Measurements from ENCODE around the gene ATR. TPM values are rescaled to one million over a fixed set of nuclear protein-coding genes. Genes with fewer than 3 reads are reported as not detected.
"Not testable (repeated sequence)": the region's sequence is repeated elsewhere in the genome, so short reads cannot be mapped to it uniquely, and the experiment has no call there.

Gene ATR
- total RNA-seq, 1 donor = 37.6 TPM

- DNase-seq (ENCODE audit: low read depth) = no peak
- H3K4me3 ChIP-seq (ENCODE audit: low read depth, low read length) = no peak overlapping the region
These were observed 134.2 kb downstream of the ATR start for GRCh38 chr3:142444343-142444742.

GRCh38 chr3:142443060-142443459, 135.5 kb downstream of the ATR start:
- not testable (repeated sequence) for H3K4me3 ChIP-seq (ENCODE audit: low read depth, low read length); DNase-seq (ENCODE audit: low read depth)

More at GRCh38 chr3:142444343-142444742, 134.2 kb downstream of the ATR start:
- no peak for TF ChIP-seq CTCF (IDR thresholded peaks at IDR 0.05; ENCODE audit: insufficient read depth, low read depth, low read length)

GRCh38 chr3:142439499-142440220, 138.9 kb downstream of the ATR start:
- not testable (repeated sequence) for H3K4me3 ChIP-seq (ENCODE audit: low read depth, low read length); DNase-seq (ENCODE audit: low read depth)

DNA sequence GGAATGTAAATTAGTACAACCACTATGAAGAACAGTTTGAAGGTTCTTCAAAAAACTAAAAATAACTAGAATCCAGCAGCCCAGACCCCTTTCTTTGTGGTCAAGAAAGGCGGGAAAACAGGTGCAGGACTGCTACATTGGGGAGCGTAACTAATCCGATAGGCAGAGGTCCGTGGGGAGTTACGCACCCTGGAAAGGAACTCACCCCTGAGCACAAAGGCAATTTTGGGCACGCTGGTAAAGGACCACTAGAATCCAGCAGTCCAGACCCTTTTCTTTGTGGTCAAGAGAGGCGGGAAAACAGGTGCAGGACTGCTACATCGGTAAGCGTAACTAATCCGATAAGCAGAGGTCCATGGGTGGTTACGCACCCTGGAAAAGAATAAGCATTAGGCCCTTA, 140.4 kb downstream of the ATR start:
- not testable (repeated sequence) for DNase-seq (ENCODE audit: low read depth); H3K4me3 ChIP-seq (ENCODE audit: low read depth, low read length)

- no peak for TF ChIP-seq CTCF (IDR thresholded peaks at IDR 0.05; ENCODE audit: insufficient read depth, low read depth, low read length)
- DNase-seq (ENCODE audit: low read depth) = no peak
- H3K4me3 ChIP-seq (ENCODE audit: low read depth, low read length) = no peak overlapping the region
These were observed 141.5 kb downstream of the ATR start for GRCh38 chr3:142436951-142437585.

DNA sequence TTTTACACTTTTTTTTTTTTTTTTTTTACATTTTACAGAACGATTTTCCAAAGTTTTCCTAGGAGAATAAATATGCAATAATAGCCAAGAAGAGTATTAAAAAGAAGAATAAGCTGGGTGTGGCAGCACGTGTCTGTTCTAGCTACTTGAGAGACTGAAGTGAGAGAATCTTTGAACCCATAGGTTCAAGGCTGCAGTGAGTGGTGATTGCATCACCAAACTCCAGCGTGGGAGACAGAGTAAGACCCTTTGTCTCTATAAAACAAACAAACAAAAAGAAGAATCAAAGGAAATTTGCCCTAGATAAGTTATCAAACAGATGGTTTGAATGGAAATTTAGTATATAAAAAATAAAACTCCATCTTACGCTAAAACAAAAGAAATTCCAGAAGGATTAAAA, 144.0 kb downstream of the ATR start:
- TF ChIP-seq CTCF (IDR thresholded peaks at IDR 0.05; ENCODE audit: insufficient read depth, low read depth, low read length) = no peak
- no peak overlapping the region for H3K4me3 ChIP-seq (ENCODE audit: low read depth, low read length)
- DNase-seq (ENCODE audit: low read depth) = no peak

GRCh38 chr3:142433110-142433509, 145.4 kb downstream of the ATR start:
- DNase-seq (ENCODE audit: low read depth) = no peak
- no peak overlapping the region for H3K4me3 ChIP-seq (ENCODE audit: low read depth, low read length)
- TF ChIP-seq CTCF (IDR thresholded peaks at IDR 0.05; ENCODE audit: insufficient read depth, low read depth, low read length) = no peak

- no peak overlapping the region for H3K4me3 ChIP-seq (ENCODE audit: low read depth, low read length)
- no peak for DNase-seq (ENCODE audit: low read depth)
- TF ChIP-seq CTCF (IDR thresholded peaks at IDR 0.05; ENCODE audit: insufficient read depth, low read depth, low read length) = no peak
These were observed 149.0 kb downstream of the ATR start for GRCh38 chr3:142429582-142429981.

All from fibroblast of villous mesenchyme (primary cell).